Measurements from ENCODE around the gene SHANK1. TPM values are rescaled to one million over a fixed set of nuclear protein-coding genes. Genes with fewer than 3 reads are reported as not detected.

Gene SHANK1
- total RNA-seq, 4 donors from 2014 or later = 0.42 to 6.6 TPM; not detected in 2

DNA sequence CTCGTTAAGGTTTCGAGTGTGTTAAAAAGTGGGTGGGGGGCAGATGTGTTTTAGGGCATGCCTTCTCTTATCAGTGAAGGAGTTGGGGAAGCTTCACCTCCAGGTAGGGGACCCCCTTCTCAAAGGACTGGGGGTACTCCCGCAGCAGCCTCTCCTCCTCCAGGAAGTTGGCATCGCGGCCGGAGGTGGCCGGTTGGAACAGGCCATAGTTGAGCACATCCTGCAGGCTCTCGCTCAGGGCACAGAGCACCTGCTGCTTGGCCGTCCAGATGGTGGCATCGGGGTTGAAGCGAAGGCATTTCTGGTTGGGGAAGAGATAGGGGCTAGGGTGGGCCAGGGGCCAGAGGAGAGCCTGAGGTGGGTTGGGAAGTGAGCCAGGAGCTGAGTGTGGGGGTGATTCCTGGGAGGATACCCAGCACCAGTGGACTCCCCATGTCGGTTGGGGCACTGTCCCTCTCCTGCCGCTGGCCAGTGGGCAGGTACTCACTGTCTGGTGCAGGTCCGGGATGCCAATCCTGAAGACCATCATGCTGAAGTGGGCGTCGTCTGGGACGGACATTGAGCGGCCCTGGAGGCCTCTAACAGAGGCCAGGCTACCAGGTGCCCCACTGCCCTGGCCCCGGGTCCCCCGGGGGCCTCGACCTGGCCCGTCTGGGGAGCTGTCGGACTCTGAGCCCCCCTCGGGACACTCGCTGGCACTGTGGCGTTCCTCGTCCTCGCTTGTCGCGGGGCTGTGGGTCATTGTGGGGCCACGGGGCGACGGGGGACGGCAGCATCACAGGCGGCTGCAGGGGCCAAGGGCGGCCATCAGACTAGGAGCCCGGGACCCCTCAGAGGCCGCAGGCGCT lies 3.2 kb downstream of the SHANK1 start:
- Histone ChIP-seq H3K36me3 (no peaks in the 10 kb centered on the region), H3K27me3 (peaks cover 69% of the 10 kb centered on the region)

GRCh38 chr19:50713556-50714236 lies 5.9 kb downstream of the SHANK1 start:
- H3K27me3 ChIP-seq = peaks cover 72% of the 10 kb centered on the region
- H3K4me1 ChIP-seq = peaks cover 8% of the 10 kb centered on the region
- DNase-seq (ENCODE audit: low spot score in 2 of 2) = no peak
- TF ChIP-seq POLR2A (IDR thresholded peaks at IDR 0.05) (no peak), CTCF (IDR thresholded peaks at IDR 0.05) (no peak), POLR2AphosphoS5 (IDR thresholded peaks at IDR 0.05) (no peak), EP300 (IDR thresholded peaks at IDR 0.05) (no peak)
- H3K27ac ChIP-seq = no peak overlapping the region
- no peak overlapping the region for H3K4me3 ChIP-seq
- H3K36me3 ChIP-seq = no peaks in the 10 kb centered on the region
- no peaks in the 10 kb centered on the region for H3K9me3 ChIP-seq
- WGBS = 86% methylated on average over 21 of the region's 22 CpGs

More for the DNA sequence above, 3.2 kb downstream of the SHANK1 start:
- TF ChIP-seq POLR2A (IDR thresholded peaks at IDR 0.05) (no peak), POLR2AphosphoS5 (IDR thresholded peaks at IDR 0.05) (no peak), EP300 (IDR thresholded peaks at IDR 0.05) (no peak), CTCF (IDR thresholded peaks at IDR 0.05) (no peak)
- Histone ChIP-seq H3K4me1 (peaks cover 29% of the 10 kb centered on the region), H3K27ac (no peak overlapping the region), H3K4me3 (no peak overlapping the region), H3K9me3 (no peaks in the 10 kb centered on the region)
- WGBS = 89% methylated on average over 16 of the region's 39 CpGs
- DNase-seq (ENCODE audit: low spot score in 2 of 2) = no peak

DNA sequence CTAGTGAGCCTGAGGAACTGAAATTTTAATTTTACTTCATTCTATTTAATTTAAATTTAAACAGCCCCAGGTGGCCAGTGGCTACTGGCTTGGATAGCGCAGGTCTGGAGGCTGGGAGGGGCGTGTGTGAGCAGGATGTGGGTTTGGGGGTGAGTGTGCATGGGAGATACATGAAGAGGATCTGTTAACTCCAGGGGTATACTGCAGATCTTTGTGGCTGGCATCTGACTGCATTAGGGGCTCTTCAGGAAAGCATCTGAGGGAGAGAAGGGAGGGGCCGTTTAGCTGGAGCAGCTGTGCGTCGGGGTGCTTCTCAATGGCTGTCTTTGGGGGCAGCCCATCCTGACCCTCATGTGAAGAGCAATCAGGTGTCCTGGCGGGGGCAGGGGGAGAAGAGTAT lies 6.8 kb downstream of the SHANK1 start:
- H3K27ac ChIP-seq = no peak overlapping the region
- no peak overlapping the region for H3K4me3 ChIP-seq
- H3K4me1 ChIP-seq = no peaks in the 10 kb centered on the region
- TF ChIP-seq POLR2A (IDR thresholded peaks at IDR 0.05) = no peak
- H3K36me3 ChIP-seq = no peaks in the 10 kb centered on the region
- H3K9me3 ChIP-seq = no peaks in the 10 kb centered on the region
- 73% methylated on average over 6 of the region's 6 CpGs for WGBS
- no peak for DNase-seq (ENCODE audit: low spot score in 2 of 2)
- H3K27me3 ChIP-seq = peaks cover 67% of the 10 kb centered on the region

- WGBS = 92% methylated on average over 5 of the region's 9 CpGs
- Histone ChIP-seq H3K4me3 (no peak overlapping the region), H3K27me3 (peaks cover 57% of the 10 kb centered on the region), H3K4me1 (no peaks in the 10 kb centered on the region), H3K9me3 (no peaks in the 10 kb centered on the region), H3K36me3 (no peaks in the 10 kb centered on the region), H3K27ac (no peak overlapping the region)
- no peak for DNase-seq (ENCODE audit: low spot score in 2 of 2)
- TF ChIP-seq EP300 (IDR thresholded peaks at IDR 0.05) = no peak
- no peak for TF ChIP-seq POLR2AphosphoS5 (IDR thresholded peaks at IDR 0.05)
- no peak for TF ChIP-seq CTCF (IDR thresholded peaks at IDR 0.05)
- TF ChIP-seq POLR2A (IDR thresholded peaks at IDR 0.05) = no peak
Observed at GRCh38 chr19:50711805-50712204, 7.8 kb downstream of the SHANK1 start.

GRCh38 chr19:50711196-50711595 lies 8.4 kb downstream of the SHANK1 start:
- Histone ChIP-seq H3K27ac (no peak overlapping the region), H3K4me1 (no peaks in the 10 kb centered on the region), H3K9me3 (no peaks in the 10 kb centered on the region), H3K27me3 (peaks cover 51% of the 10 kb centered on the region), H3K4me3 (no peak overlapping the region), H3K36me3 (no peaks in the 10 kb centered on the region)
- TF ChIP-seq POLR2A (IDR thresholded peaks at IDR 0.05) (no peak), EP300 (IDR thresholded peaks at IDR 0.05) (no peak), POLR2AphosphoS5 (IDR thresholded peaks at IDR 0.05) (no peak), CTCF (IDR thresholded peaks at IDR 0.05) (no peak)
- WGBS = 82% methylated on average over 11 of the region's 11 CpGs
- no peak for DNase-seq (ENCODE audit: low spot score in 2 of 2)

All from suprapubic skin (tissue), 4 donors.